ENCODE data around the gene CINP. TPM values are rescaled to one million over a fixed set of nuclear protein-coding genes. Genes with fewer than 3 reads are reported as not detected.

Gene CINP
- total and polyA plus RNA-seq, 2 of the 8 experiments (the other 6 are each of a cell fraction or from before 2014, with no cell fraction given) = 47.8 to 51.6 TPM

GRCh38 chr14:102304611-102305506 lies 57.8 kb downstream of the CINP start, which contains the start of gene MOK (continued):
- no peak for TF ChIP-seq JUND (IDR thresholded peaks at IDR 0.05; ENCODE audit: low read length)
- TF ChIP-seq SP1 (IDR thresholded peaks at IDR 0.05; ENCODE audit: low read depth, low read length) = 0 out of 2 replicates have a peak, but pooled peaks have one; percentile 16
- TF ChIP-seq RAD21 (IDR thresholded peaks at IDR 0.05 in 1 of 2, conservative IDR thresholded peaks at IDR 0.05 in 1 of 2; ENCODE audit: low read depth in 2 of 2, low read length in 2 of 2) = 0 out of 4 replicates have a peak, but pooled peaks of 1 of the 2 experiments have one; percentile 2
- 0 out of 2 replicates have a peak, but pooled peaks have one; percentile 23 for TF ChIP-seq PHF8 (conservative IDR thresholded peaks at IDR 0.05; ENCODE audit: low read depth, low read length)
- peak; percentile 74; the same call in 1 of the 2 replicates for TF ChIP-seq RBBP5 (IDR thresholded peaks at IDR 0.05; ENCODE audit: borderline replicate concordance, low read depth, low read length)
- TF ChIP-seq POLR2A (IDR thresholded peaks at IDR 0.05; ENCODE audit: control extremely low read depth in 1 of 2, low read depth in 2 of 2, low read length in 2 of 2) = no peak
- peak; percentile 73 for TF ChIP-seq KDM4A (IDR thresholded peaks at IDR 0.05; ENCODE audit: low read depth, low read length, severe bottlenecking)
- TF ChIP-seq SIN3A (conservative IDR thresholded peaks at IDR 0.05 in 1 of 2, IDR thresholded peaks at IDR 0.05 in 1 of 2; ENCODE audit: low read depth in 1 of 2, low read length in 2 of 2) = peak; percentile 99
- TF ChIP-seq HDAC2 (IDR thresholded peaks at IDR 0.05; ENCODE audit: borderline replicate concordance in 1 of 2, low read depth in 2 of 2, low read length in 2 of 2) = peak; percentile 70 to 99; a peak in 3 of 4 replicates
